Activated CD8-positive, alpha-beta T cell treated with anti-CD3 and anti-CD28 coated beads for 36 hours (primary cell): Measurements from ENCODE around the gene ELOB. TPM values are rescaled to one million over a fixed set of nuclear protein-coding genes. Genes with fewer than 3 reads are reported as not detected.
A peak's percentile ranks its signal among the peaks of the same experiment; 100 is the strongest.

Experiments used
- ATAC-seq: fragments of 200-7000 bp; cut with Tn5 transposase; one replicate; pipeline ENCODE4 v1.10.0; 2021; ENCODE audit warnings: mild to moderate bottlenecking, moderate library complexity
- CTCF ChIA-PET: fragments of 350-600 bp; sonication (Branson Sonifier 250); formaldehyde crosslinking; loops from one replicate; lab custom pipeline; 2021; ENCODE audit warnings: antibody characterized with exemption; lab: Charles Lee
- POLR2A ChIA-PET: fragments of 350-600 bp; sonication (Branson Sonifier 250); formaldehyde crosslinking; loops from one replicate; lab custom pipeline; 2021; ENCODE audit warnings: antibody characterized with exemption; lab: Charles Lee
- DNase-seq: peaks from one replicate; pipeline ENCODE4 v3.0.0-alpha.2; 2020
- H3K27ac Mint-ChIP-seq: one replicate; pipeline ENCODE4 v1.8.0; 2021; ENCODE audit warnings: mild to moderate bottlenecking, mixed read lengths
- H3K27me3 Mint-ChIP-seq: one replicate; pipeline ENCODE4 v1.8.0; 2021; ENCODE audit warnings: mixed read lengths
- H3K36me3 Mint-ChIP-seq: one replicate; pipeline ENCODE4 v1.8.0; 2021; ENCODE audit warnings: low read depth, mixed read lengths
- H3K4me1 Mint-ChIP-seq: one replicate; pipeline ENCODE4 v1.8.0; 2021; ENCODE audit warnings: low read depth, mixed read lengths
- H3K4me3 Mint-ChIP-seq: one replicate; pipeline ENCODE4 v1.8.0; 2021; ENCODE audit warnings: mild to moderate bottlenecking, moderate library complexity, mixed read lengths
- H3K9me3 Mint-ChIP-seq: one replicate; pipeline ENCODE4 v1.8.0; 2021; ENCODE audit warnings: mixed read lengths
- intact Hi-C: fragments of 100-400 bp; cut with micrococcal nuclease; formaldehyde crosslinking; loops from one replicate; pipeline ENCODE4 v1.10.0; 2022
- total RNA-seq, 2 experiments: library from RNA; stranded (reverse); gene quantifications; one replicate each; pipeline ENCODE4 v1.2.3, GENCODE V29; 2021
- TF ChIP-seq, protein P1 (sequence below): fragments of 200-600 bp; IDR thresholded peaks from one replicate; pipeline ENCODE4 v1.8.0; 2022; ENCODE audit warnings: antibody characterized with exemption, mild to moderate bottlenecking

The ELOB gene
- total RNA-seq, 2 experiments from 2014 or later, result 174 to 178 TPM

DNA sequence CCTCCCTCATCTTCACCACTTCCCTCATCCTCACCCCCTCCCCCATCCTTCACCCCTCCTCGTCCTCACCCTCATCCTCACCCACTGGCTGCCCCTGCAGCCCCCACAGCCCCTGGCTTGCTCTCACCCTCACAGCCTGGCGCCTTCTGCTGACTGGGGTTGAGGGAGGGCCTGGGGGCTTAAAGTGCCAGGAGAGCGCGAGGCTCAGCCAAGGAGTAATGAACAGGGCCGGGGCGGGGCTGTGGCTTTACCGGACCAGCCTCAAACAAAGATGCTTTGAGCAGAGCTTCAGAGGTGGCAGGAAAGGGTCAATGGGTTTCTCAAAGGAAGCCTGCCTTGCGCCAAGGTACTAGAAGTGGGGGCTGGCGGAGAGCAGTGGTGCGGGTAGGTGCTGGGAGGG lies 10.3 kb upstream of the ELOB start, which contains the start of gene PRSS33:
Gene PRSS33, minus strand, starts transcription at position 155 of the 400 bp plus-strand sequence. CDS start 1,013 bp downstream, outside the sequence.
- Mint-ChIP-seq H3K4me1 (peaks cover 7% of the 10 kb centered on the region), H3K9me3 (no peaks in the 10 kb centered on the region), H3K27me3 (peaks cover 2% of the 10 kb centered on the region), H3K36me3 (no peaks in the 10 kb centered on the region), H3K27ac (no peak within 1 kb of the TSS), H3K4me3 (peak within 1 kb of the TSS; percentile 56)
- TF ChIP-seq, protein P1, sequence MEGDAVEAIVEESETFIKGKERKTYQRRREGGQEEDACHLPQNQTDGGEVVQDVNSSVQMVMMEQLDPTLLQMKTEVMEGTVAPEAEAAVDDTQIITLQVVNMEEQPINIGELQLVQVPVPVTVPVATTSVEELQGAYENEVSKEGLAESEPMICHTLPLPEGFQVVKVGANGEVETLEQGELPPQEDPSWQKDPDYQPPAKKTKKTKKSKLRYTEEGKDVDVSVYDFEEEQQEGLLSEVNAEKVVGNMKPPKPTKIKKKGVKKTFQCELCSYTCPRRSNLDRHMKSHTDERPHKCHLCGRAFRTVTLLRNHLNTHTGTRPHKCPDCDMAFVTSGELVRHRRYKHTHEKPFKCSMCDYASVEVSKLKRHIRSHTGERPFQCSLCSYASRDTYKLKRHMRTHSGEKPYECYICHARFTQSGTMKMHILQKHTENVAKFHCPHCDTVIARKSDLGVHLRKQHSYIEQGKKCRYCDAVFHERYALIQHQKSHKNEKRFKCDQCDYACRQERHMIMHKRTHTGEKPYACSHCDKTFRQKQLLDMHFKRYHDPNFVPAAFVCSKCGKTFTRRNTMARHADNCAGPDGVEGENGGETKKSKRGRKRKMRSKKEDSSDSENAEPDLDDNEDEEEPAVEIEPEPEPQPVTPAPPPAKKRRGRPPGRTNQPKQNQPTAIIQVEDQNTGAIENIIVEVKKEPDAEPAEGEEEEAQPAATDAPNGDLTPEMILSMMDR, result no peak
- CTCF ChIA-PET, result interaction anchor here (0.8 kb wide), 1 partner anchor 52 kb away, joined by 3 read pairs; no protein-coding TSS in a partner anchor
- DNase-seq (no peak), ATAC-seq (no peak)
- intact Hi-C loops, result no loop called here
- POLR2A ChIA-PET, result no interaction called here

DNA sequence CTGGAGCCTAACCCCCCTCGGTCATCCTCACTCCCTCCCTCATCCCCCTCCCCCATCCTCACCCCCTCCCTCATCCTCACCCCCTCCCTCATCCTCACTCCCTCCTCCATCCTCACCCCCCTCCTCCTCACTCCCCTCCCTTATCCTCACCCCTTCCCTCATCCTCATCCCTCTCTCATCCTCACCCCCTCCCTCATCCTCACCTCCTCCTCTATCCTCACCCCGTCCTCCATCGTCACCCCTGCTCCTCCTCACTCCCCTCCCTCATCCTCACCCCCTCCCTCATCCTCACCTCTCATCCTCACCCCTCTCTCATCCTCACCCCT lies 9.7 kb upstream of the ELOB start:
- ATAC-seq (no peak), DNase-seq (no peak)
- H3K36me3 Mint-ChIP-seq, result no peaks in the 10 kb centered on the region
- CTCF ChIA-PET, result no interaction called here
- no peak overlapping the region for H3K4me3 Mint-ChIP-seq
- POLR2A ChIA-PET, result no interaction called here
- H3K27me3 Mint-ChIP-seq, result peaks cover 2% of the 10 kb centered on the region
- no peaks in the 10 kb centered on the region for H3K9me3 Mint-ChIP-seq
- intact Hi-C loops, result no loop called here
- H3K4me1 Mint-ChIP-seq, result peaks cover 7% of the 10 kb centered on the region
- no peak overlapping the region for H3K27ac Mint-ChIP-seq
- TF ChIP-seq, protein P1, result no peak

- Mint-ChIP-seq H3K36me3 (no peaks in the 10 kb centered on the region), H3K4me3 (peak overlapping the region; percentile 56), H3K9me3 (no peaks in the 10 kb centered on the region), H3K27me3 (peaks cover 2% of the 10 kb centered on the region), H3K27ac (no peak overlapping the region), H3K4me1 (peaks cover 7% of the 10 kb centered on the region)
- TF ChIP-seq, protein P1, result no peak
- ChIA-PET POLR2A (interaction anchor here (0.6 to 1.0 kb wide), 2 partner anchors 19 to 123 kb away, joined by 3 read pairs; no protein-coding TSS in a partner anchor), CTCF (interaction anchor here (1.1 to 2.4 kb wide), 3 partner anchors 11 to 37 kb away, joined by 3 to 7 read pairs (median 4); no protein-coding TSS in a partner anchor)
- intact Hi-C loops, result no loop called here
- ATAC-seq, result no peak
- no peak for DNase-seq
Observed at GRCh38 chr16:2786061-2786825, 9.2 kb upstream of the ELOB start.

GRCh38 chr16:2785101-2785991 lies 8.3 kb upstream of the ELOB start:
- peak; percentile 61 for DNase-seq
- intact Hi-C loops, result no loop called here

More at GRCh38 chr16:2785101-2785991, 8.3 kb upstream of the ELOB start:
- Mint-ChIP-seq H3K4me3 (peak overlapping the region; percentile 84), H3K27ac (peak overlapping the region; percentile 87), H3K9me3 (no peaks in the 10 kb centered on the region), H3K36me3 (no peaks in the 10 kb centered on the region), H3K4me1 (peaks cover 10% of the 10 kb centered on the region), H3K27me3 (peaks cover 2% of the 10 kb centered on the region)
- ChIA-PET POLR2A (interaction anchor here (0.6 to 3.2 kb wide), 9 partner anchors 9 to 122 kb away, joined by 3 to 20 read pairs (median 3); no protein-coding TSS in a partner anchor), CTCF (interaction anchor here (0.7 to 2.4 kb wide), 7 partner anchors 10 to 135 kb away, joined by 3 to 7 read pairs (median 3); no protein-coding TSS in a partner anchor)
- ATAC-seq, result peak; percentile 68
- TF ChIP-seq, protein P1, result peak; percentile 57
